ENCODE measurements around the gene PKP2.
"Not testable (repeated sequence)": the region's sequence is repeated elsewhere in the genome, so short reads cannot be mapped to it uniquely, and the experiment has no call there.

The PKP2 gene

DNA sequence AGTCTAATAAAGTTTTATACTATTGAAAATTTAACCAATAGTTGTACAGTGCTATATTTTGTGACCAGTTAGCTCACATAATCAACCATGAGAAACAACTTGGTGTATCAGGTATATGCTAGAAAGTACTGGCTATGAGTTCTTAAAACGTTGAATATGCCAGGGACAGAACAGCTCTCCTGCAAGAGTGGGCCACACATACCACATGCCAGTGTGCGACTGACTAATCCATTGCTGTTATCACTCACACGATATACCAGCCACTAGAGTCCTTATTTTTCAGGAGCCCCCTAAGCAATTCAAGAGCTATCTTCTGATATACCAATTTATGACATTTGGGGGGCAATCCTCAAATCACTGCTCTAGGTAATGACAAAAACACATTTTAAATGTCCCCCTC lies 9.5 kb downstream of the PKP2 start:
- Mint-ChIP-seq H3K9me3 (no peaks in the 10 kb centered on the region), H3K4me3 (no peak overlapping the region), H3K27me3 (ENCODE audit: low read depth) (peaks cover 2% of the 10 kb centered on the region), H3K36me3 (ENCODE audit: low read depth) (no peaks in the 10 kb centered on the region), H3K4me1 (ENCODE audit: low read depth) (no peaks in the 10 kb centered on the region), H3K27ac (no peak overlapping the region)

- no peaks in the 10 kb centered on the region for H3K36me3 Mint-ChIP-seq (ENCODE audit: low read depth)
- no peaks in the 10 kb centered on the region for H3K27me3 Mint-ChIP-seq (ENCODE audit: low read depth)
- H3K9me3 Mint-ChIP-seq, result no peaks in the 10 kb centered on the region
- no peak overlapping the region for H3K27ac Mint-ChIP-seq
- H3K4me3 Mint-ChIP-seq, result no peak overlapping the region
- no peaks in the 10 kb centered on the region for H3K4me1 Mint-ChIP-seq (ENCODE audit: low read depth)
Measured at GRCh38 chr12:32885831-32886230, 10.7 kb downstream of the PKP2 start.

GRCh38 chr12:32884962-32885361 lies 11.6 kb downstream of the PKP2 start:
- Mint-ChIP-seq H3K36me3 (ENCODE audit: low read depth) (no peaks in the 10 kb centered on the region), H3K4me3 (no peak overlapping the region), H3K9me3 (no peaks in the 10 kb centered on the region), H3K27ac (no peak overlapping the region), H3K4me1 (ENCODE audit: low read depth) (no peaks in the 10 kb centered on the region), H3K27me3 (ENCODE audit: low read depth) (no peaks in the 10 kb centered on the region)

DNA sequence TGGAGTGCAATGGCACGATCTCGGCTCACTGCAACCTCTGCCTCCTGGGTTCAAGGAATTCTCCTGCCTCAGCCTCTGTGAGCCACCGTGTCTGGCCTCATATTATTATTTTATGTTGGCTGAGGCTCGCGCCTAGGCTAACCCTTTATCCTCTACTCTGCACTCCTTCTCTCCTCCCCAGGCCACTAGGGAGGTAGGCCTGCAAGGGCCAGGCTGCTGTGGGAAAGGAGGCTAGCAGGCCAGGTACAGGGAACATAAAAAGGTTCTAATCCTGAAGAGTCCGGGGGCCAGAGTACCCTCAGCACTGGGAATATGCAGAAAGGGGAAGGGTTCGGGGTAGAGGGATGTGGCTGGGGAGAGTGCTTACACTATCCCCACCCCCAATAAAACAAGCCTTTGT lies 14.9 kb downstream of the PKP2 start:
- no peaks in the 10 kb centered on the region for H3K27me3 Mint-ChIP-seq (ENCODE audit: low read depth)
- H3K9me3 Mint-ChIP-seq, result no peaks in the 10 kb centered on the region
- no peaks in the 10 kb centered on the region for H3K36me3 Mint-ChIP-seq (ENCODE audit: low read depth)
- no peak overlapping the region for H3K27ac Mint-ChIP-seq
- H3K4me1 Mint-ChIP-seq (ENCODE audit: low read depth), result no peaks in the 10 kb centered on the region
- H3K4me3 Mint-ChIP-seq, result no peak overlapping the region

DNA sequence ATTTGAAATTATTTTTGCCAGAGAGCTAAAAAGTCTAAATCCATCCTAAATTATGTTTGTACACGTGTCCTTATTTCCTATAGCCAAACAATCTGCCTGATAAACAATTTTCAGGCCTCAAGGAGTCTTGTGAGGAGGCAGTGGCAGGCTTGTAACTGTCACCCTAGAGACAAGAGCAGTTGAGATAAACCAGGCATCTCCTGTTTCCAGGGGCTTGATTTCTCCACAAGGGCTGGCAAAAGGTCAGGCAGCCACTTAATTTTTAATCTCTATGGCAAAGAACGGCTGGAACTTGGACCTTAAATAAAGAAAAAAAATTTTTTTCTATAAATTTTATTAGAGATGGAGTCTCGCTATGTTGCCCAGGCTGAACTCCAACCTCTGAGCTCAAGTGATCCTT lies 15.5 kb downstream of the PKP2 start:
- Mint-ChIP-seq H3K36me3 (ENCODE audit: low read depth) (no peaks in the 10 kb centered on the region), H3K27ac (no peak overlapping the region), H3K9me3 (no peaks in the 10 kb centered on the region), H3K4me3 (no peak overlapping the region), H3K4me1 (ENCODE audit: low read depth) (no peaks in the 10 kb centered on the region), H3K27me3 (ENCODE audit: low read depth) (no peaks in the 10 kb centered on the region)

- H3K27me3 Mint-ChIP-seq (ENCODE audit: low read depth); H3K27ac Mint-ChIP-seq; H3K4me1 Mint-ChIP-seq (ENCODE audit: low read depth); H3K36me3 Mint-ChIP-seq (ENCODE audit: low read depth); H3K9me3 Mint-ChIP-seq; H3K4me3 Mint-ChIP-seq: not testable (repeated sequence)
Measured at GRCh38 chr12:32879066-32879465, 17.5 kb downstream of the PKP2 start.

GRCh38 chr12:32877601-32878459 lies 18.7 kb downstream of the PKP2 start:
- H3K27me3 Mint-ChIP-seq (ENCODE audit: low read depth), result no peaks in the 10 kb centered on the region
- no peaks in the 10 kb centered on the region for H3K4me1 Mint-ChIP-seq (ENCODE audit: low read depth)
- H3K27ac Mint-ChIP-seq, result no peak overlapping the region
- no peaks in the 10 kb centered on the region for H3K9me3 Mint-ChIP-seq
- no peak overlapping the region for H3K4me3 Mint-ChIP-seq
- H3K36me3 Mint-ChIP-seq (ENCODE audit: low read depth), result no peaks in the 10 kb centered on the region

DNA sequence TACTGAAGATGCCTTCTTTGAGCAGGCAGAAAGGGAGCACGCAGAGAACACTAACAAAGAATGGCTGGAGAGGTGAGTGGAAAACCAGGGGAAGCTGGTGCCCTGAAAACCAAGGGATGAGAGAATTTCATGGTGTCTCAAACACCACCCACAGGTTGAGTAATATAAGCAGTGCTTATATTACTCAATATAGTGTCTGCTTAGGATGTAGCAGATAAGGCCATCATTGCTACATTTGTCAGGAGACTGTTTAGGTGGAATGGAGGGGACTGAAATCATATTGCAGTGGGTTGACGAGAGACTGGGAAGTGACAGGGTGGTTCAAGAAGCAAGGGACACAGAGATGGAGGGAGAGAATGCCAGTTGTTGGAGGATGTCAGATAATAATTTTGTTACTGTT lies 20.6 kb downstream of the PKP2 start:
- Mint-ChIP-seq H3K4me1 (ENCODE audit: low read depth) (no peaks in the 10 kb centered on the region), H3K9me3 (no peaks in the 10 kb centered on the region), H3K27ac (no peak overlapping the region), H3K27me3 (ENCODE audit: low read depth) (no peaks in the 10 kb centered on the region), H3K4me3 (no peak overlapping the region), H3K36me3 (ENCODE audit: low read depth) (no peaks in the 10 kb centered on the region)

DNA sequence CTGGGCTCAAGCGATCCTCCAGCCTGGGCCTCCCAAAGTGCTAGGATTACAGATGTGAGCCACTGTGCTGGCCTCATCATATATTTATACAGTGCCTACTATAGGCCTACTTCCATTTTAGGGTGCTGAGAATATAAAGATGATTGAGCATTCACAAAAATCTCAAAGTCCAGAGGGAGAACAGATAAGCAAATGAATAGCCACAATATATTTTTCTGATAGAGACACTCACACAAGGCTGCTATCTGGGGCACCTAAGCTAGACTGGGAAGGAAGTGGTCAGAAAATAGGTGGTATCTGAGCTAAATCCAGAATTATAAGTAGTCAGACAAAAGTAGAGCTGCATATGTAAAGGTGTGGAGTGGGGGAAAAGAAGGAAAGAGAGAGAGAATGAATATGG lies 21.6 kb downstream of the PKP2 start:
- no peaks in the 10 kb centered on the region for H3K9me3 Mint-ChIP-seq

DNA sequence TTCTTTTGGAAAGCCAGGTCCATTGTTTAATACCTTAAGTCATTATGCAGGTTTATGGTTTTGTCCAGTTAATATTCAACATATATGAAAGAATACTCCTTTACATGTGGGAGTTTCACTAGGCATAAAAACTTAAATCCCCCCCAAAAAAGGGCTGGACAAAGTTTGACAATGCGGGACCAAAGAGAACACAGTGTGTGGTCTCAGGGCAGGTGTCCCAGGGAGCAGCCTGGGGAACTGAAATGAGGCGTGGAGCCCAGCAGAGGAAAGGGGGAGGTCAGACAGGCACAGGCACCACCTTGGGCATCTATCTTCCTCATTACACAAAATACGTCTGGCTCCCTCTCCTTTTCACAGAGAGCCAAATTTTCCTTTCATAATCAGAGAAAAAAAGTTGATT lies 22.5 kb downstream of the PKP2 start:
- H3K9me3 Mint-ChIP-seq, result no peaks in the 10 kb centered on the region
- no peak overlapping the region for H3K27ac Mint-ChIP-seq
- H3K4me3 Mint-ChIP-seq, result no peak overlapping the region
- H3K4me1 Mint-ChIP-seq (ENCODE audit: low read depth), result no peaks in the 10 kb centered on the region
- no peaks in the 10 kb centered on the region for H3K27me3 Mint-ChIP-seq (ENCODE audit: low read depth)
- H3K36me3 Mint-ChIP-seq (ENCODE audit: low read depth), result no peaks in the 10 kb centered on the region

More for the DNA sequence above, 21.6 kb downstream of the PKP2 start:
- H3K4me1 Mint-ChIP-seq (ENCODE audit: low read depth), result no peaks in the 10 kb centered on the region
- H3K36me3 Mint-ChIP-seq (ENCODE audit: low read depth), result no peaks in the 10 kb centered on the region
- no peaks in the 10 kb centered on the region for H3K27me3 Mint-ChIP-seq (ENCODE audit: low read depth)
- no peak overlapping the region for H3K4me3 Mint-ChIP-seq
- H3K27ac Mint-ChIP-seq, result no peak overlapping the region

GRCh38 chr12:32872416-32872815 lies 24.2 kb downstream of the PKP2 start:
- H3K9me3 Mint-ChIP-seq; H3K27ac Mint-ChIP-seq; H3K36me3 Mint-ChIP-seq (ENCODE audit: low read depth): not testable (repeated sequence)

DNA sequence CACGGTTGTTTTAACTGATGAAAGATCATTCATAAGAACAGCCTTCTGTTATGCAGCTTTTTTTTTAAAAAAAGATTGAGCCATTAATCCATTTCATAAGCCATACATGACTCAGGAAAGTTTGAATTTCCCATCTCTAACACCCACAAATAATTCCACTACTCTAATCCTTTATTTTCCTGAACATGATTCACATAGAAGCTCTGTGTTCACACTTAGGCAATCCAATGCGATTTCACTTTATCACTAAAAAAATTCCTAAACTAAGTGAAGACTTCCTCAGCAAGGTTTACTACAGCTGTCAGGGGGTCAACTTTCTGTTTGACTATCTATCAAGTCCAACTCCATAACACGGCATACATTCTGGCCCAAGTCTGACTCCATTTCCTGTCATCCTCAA lies 25.9 kb downstream of the PKP2 start:
- H3K27me3 Mint-ChIP-seq (ENCODE audit: low read depth), result no peaks in the 10 kb centered on the region
- H3K4me1 Mint-ChIP-seq (ENCODE audit: low read depth), result no peaks in the 10 kb centered on the region
- no peaks in the 10 kb centered on the region for H3K36me3 Mint-ChIP-seq (ENCODE audit: low read depth)
- no peaks in the 10 kb centered on the region for H3K9me3 Mint-ChIP-seq
- no peak overlapping the region for H3K4me3 Mint-ChIP-seq
- H3K27ac Mint-ChIP-seq, result no peak overlapping the region

More at GRCh38 chr12:32872416-32872815, 24.2 kb downstream of the PKP2 start:
- H3K4me1 Mint-ChIP-seq (ENCODE audit: low read depth); H3K4me3 Mint-ChIP-seq; H3K27me3 Mint-ChIP-seq (ENCODE audit: low read depth): not testable (repeated sequence)

DNA sequence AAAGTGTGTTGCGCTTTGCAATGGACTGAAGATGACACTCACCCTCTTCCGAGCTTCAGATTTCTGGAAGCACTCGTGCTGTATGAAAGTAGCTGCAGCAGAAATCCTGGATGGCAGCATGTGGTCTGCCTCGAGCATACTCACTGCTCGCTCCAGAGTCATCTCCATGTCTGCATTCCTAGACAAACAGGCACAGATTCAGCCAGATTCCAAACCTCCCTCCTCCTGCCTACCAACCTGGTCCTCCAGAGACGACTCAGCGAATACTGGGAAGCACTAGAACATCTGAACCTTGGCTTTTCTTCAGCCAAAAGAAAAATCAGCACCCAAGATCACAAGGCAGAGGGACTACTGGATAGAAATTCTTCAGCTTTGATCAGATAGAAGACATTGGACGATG lies 27.7 kb downstream of the PKP2 start:
- Mint-ChIP-seq H3K4me3 (no peak overlapping the region), H3K27me3 (ENCODE audit: low read depth) (no peaks in the 10 kb centered on the region), H3K36me3 (ENCODE audit: low read depth) (no peaks in the 10 kb centered on the region), H3K9me3 (no peaks in the 10 kb centered on the region), H3K27ac (no peak overlapping the region), H3K4me1 (ENCODE audit: low read depth) (no peaks in the 10 kb centered on the region)

DNA sequence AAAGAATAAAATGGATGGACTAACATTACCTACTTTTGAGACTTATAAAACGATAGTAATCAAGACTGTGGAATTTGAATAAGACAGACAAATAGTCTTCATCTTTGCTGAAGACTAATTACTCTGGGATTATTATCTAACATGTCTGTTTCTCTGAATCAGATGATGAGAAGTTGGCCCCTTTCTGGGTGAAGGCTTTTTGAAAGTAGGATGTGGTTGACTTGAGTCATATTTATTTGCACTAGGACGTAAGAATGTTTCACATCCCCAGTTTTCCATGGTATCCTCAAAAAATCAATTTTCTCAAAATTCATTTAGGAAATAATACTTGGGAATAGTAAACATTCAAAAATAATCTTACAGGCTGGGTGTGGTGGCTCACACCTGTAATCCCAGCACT lies 31.8 kb downstream of the PKP2 start:
- Mint-ChIP-seq H3K4me1 (ENCODE audit: low read depth) (no peaks in the 10 kb centered on the region), H3K4me3 (no peak overlapping the region), H3K27ac (no peak overlapping the region)

DNA sequence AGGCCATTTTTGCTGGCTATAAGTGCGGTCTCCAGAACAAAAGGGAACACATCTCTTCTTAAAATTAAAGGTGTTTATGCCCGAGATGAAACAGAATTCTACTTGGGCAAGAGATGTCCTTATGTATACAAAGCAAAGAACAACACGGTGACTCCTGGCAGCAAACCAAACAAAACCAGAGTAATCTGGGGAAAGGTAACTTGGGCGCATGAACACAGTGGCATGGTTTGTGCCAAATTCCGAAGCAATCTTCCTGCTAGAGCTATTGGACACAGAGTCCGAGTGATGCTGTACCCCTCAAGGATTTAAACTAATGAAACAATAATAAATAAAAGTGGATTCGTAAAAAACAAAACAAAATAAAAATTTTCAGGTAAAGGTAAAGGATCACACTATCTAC lies 33.4 kb downstream of the PKP2 start:
- Mint-ChIP-seq H3K4me3 (no peak overlapping the region), H3K4me1 (ENCODE audit: low read depth) (no peaks in the 10 kb centered on the region), H3K9me3 (no peaks in the 10 kb centered on the region), H3K36me3 (ENCODE audit: low read depth) (no peaks in the 10 kb centered on the region), H3K27ac (no peak overlapping the region), H3K27me3 (ENCODE audit: low read depth) (no peaks in the 10 kb centered on the region)

More for the DNA sequence above, 31.8 kb downstream of the PKP2 start:
- H3K36me3 Mint-ChIP-seq (ENCODE audit: low read depth), result no peaks in the 10 kb centered on the region
- no peaks in the 10 kb centered on the region for H3K9me3 Mint-ChIP-seq
- H3K27me3 Mint-ChIP-seq (ENCODE audit: low read depth), result no peaks in the 10 kb centered on the region

GRCh38 chr12:32861658-32862057 lies 34.9 kb downstream of the PKP2 start:
- H3K4me3 Mint-ChIP-seq; H3K4me1 Mint-ChIP-seq (ENCODE audit: low read depth); H3K27me3 Mint-ChIP-seq (ENCODE audit: low read depth); H3K27ac Mint-ChIP-seq; H3K36me3 Mint-ChIP-seq (ENCODE audit: low read depth); H3K9me3 Mint-ChIP-seq: not testable (repeated sequence)
